C4-2B (cell line): ENCODE data around the gene MYL10.

ENCODE experiments used
- CTCF ChIP-seq: fragments of 450-650 bp; conservative IDR thresholded peaks from 2 replicates; pipeline ENCODE4 v1.5.1; 2017; ENCODE audit warnings: mild to moderate bottlenecking
- ZFX ChIP-seq: fragments of 450-650 bp; IDR thresholded peaks from 2 replicates; pipeline ENCODE4 v1.6.1; 2017

GRCh38 chr7:101615446-101615845 lies 13.7 kb downstream of the MYL10 start:
- no peak for TF ChIP-seq CTCF
- no peak for TF ChIP-seq ZFX
